Measurements from ENCODE around the gene FBRS. TPM values are rescaled to one million over a fixed set of nuclear protein-coding genes. Genes with fewer than 3 reads are reported as not detected.

FBRS gene
- 10.2 and 12.5 TPM in 2 replicates for total RNA-seq

DNA sequence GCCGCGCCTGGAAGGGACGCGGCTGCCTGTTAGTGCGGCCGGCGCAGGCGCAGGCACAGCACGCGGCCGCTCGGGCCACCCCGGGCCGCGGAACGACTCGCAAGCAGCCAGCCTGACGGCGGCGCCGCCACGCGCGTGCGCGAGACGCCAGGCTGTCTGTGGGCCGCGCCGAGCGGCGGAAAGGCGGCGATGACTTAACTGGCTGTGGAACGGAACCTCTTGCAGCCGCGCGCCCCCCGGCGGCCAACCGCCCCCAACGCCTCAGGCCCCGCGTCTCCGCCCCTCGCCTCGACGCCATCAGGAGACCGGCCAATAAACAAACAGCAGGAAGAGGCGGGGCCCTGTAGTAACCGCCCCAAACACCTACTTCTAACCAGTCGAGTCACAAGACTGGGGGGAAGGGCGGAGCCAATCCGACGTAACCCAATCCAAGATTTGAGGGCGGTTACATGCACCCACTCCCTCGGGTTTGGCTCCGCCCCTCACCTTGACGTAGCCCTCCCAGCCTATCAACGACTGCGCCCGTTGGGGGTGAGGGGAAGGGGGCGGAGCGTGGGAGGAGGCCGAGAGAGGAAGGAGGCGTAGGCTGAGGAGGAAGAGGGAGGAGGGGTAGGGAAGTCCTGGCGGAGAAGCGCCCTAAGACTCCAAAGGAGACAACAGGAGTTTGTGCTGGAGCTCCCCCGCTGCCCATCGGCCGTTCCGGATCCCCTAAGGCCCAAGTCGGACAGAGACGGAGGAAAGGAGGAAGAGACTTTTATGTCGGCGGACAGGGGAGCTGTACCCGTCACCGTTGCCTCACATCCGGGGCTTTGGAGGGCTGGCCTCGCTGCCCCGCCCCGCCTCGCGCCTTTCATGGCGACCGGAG, at the start of gene FBRS:
TSS of gene FBRS (plus strand) at position 566 of the 865 bp plus-strand sequence. CDS start 1,088 bp downstream, outside the sequence.

DNA sequence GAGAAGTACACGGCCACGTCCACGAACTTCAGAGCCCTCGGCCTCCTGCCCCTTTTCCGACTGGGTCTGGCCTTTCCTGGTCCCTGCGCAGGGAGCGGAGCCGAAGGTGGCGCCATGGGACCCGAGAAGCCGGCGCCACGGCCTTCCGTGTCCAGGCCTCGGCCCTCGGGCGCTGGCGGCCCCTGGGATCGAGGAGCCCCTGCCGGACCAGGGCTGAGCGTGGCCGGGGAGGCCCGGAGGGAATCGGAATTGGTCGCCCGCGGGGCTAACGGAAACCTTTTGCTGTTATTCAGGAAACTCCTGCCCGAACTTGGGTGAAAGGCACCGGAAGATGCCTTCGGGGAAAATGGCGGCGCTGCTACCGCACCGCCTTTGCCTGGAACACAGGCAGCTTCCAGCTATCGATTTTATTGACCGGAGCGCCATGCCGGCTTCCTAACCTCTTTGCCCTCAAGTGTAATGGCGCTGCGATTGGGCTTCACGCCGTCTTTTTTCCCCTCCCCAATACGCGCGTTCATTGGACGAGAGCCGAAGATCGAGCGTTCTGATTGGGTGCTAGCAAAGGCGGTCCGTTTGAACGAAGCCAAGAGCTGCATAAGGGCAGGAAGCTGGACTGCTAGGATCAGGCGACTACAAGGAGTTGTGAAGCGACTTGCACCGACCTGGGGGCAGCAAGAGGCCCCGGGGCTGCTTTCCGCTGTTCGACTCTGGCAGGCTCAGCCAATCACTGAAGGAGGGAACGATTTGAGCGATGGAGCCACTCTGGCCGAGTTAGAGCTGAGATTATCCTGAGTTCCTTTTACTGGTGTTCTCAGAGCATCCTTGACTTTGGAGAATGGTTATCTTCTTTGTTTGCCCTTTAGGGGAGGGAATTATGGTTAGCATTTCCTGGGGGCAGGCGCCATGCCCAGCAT, 48.0 kb upstream of the FBRS start, which contains the start of gene ZNF689:
TSS of gene ZNF689 (minus strand) at position 464 of the 914 bp plus-strand sequence. CDS start at position 116, 348 bp downstream.

DNA sequence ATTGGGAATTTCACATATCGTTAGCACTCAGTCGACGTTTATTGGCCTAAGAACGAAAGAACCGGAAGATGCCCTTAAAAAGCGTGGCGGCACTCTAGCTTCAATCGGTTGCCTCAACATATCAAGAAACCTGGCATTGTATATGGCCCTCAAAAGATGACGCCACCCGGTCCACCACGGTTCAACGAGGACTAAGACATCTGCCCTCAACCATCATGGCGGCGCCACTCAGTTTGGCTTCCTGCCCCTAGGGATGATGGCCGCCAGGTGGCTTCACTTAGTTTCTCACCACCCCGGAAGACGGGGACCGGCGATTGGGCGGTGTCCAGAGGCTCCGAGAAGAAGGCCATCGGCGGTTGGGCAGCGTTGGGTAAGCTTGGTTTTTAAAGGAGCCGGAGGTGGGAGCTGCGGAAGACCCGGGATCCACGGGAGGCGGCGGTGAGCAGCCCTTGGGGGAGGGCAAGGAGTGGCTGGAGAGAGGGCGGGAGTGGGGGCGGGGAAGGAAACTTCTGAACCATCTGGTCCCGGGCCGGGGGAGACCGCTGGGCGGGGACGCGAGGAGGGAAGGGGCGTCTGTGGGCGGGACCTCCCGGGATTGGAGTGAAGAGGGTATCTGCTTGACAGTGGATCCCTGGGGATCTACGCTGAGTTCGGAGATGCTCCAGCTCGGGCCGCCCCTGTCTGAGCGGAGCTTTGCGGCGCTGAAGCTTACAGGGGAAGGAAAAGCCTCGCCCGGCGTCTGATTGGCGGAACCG, 7.7 kb upstream of the FBRS start, which contains the start of gene PRR14:
TSS of gene PRR14 (plus strand) at position 592 of the 755 bp plus-strand sequence. CDS start 686 bp downstream, outside the sequence.

DNA sequence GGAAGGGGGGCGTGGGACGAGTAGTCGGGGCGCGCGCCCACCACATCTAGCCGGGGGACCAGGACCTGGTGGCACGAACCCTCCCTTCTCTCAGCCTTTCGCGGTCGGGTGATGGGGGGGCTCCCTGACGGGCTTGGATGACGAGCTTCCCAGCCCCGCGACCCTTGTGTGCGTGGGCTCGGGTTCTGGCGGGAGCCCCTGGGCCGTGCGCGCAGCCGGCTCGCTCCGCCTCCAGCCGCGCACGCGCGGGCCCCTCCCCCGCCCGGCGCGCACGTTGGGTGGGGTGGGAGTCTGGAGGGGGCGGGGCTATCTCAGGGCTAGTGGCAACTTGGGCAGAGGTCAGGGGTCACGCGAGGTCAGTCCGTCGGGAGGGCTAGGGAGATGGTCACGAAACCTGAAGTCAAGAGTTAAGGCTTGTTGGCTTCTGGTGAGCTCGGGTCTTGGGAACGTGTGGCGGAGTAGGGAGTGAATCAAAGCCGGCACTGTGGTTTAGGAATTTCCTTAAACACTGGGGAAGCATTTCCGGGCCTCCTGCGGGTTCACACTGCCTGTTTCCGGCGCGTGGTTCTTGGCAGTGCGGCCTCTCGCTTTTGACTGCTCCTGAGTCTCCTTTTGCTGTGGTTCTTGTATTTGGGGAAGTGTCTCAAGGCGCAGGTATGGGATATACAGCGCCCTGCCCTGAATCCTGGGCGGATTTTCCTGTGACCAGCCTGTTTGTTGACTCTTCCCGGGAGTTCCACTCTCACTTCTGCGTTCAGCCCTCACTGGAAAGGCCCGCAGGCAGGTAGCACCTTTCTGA, 40.8 kb downstream of the FBRS start, which contains the start of gene SRCAP:
TSS of gene SRCAP (plus strand) at position 356 of the 799 bp plus-strand sequence. CDS start 1,654 bp downstream, outside the sequence.

Other genes starting within 250 kb of the FBRS start
- gene DCTPP1, start 228.4 kb upstream of the FBRS start, total RNA-seq, result 6.0 and 12.0 TPM in 2 replicates
- gene SEPHS2, start 212.6 kb upstream of the FBRS start, total RNA-seq, result 11.8 and 14.5 TPM in 2 replicates
- not detected in 2 replicates for gene ITGAL, start 185.7 kb upstream of the FBRS start, total RNA-seq
- gene ZNF768, start 131.9 kb upstream of the FBRS start, total RNA-seq, result 12.3 and 15.3 TPM in 2 replicates
- gene ZNF747, start 123.6 kb upstream of the FBRS start, total RNA-seq, result 4.2 and 6.3 TPM in 2 replicates
- 2.0 and 2.3 TPM in 2 replicates for gene ZNF764, start 100.1 kb upstream of the FBRS start, total RNA-seq
- 5.8 and 13.6 TPM in 2 replicates for gene ZNF688, start 86.7 kb upstream of the FBRS start, total RNA-seq
- 6.8 and 7.1 TPM in 2 replicates for gene ZNF785, start 72.7 kb upstream of the FBRS start, total RNA-seq
- gene ZNF689, start 48.0 kb upstream of the FBRS start, total RNA-seq, result 2.5 and 2.7 TPM in 2 replicates
- gene PRR14, start 7.5 kb upstream of the FBRS start, total RNA-seq, result 3.3 and 3.8 TPM in 2 replicates
- 13.7 and 16.5 TPM in 2 replicates for gene SRCAP, start 40.7 kb downstream of the FBRS start, total RNA-seq
- gene PHKG2, start 90.0 kb downstream of the FBRS start, total RNA-seq, result 12.7 and 14.3 TPM in 2 replicates
- 0.69 and 1.6 TPM in 2 replicates for gene CFAP119, start 103.6 kb downstream of the FBRS start, total RNA-seq
- 54.0 and 56.0 TPM in 2 replicates for gene RNF40, start 103.9 kb downstream of the FBRS start, total RNA-seq
- 6.2 and 6.3 TPM in 2 replicates for gene ZNF629, start 128.8 kb downstream of the FBRS start, total RNA-seq
- gene BCL7C, start 235.6 kb downstream of the FBRS start, total RNA-seq, result 19.3 and 38.3 TPM in 2 replicates
- 0.94 and 4.3 TPM in 2 replicates for gene CTF1, start 238.2 kb downstream of the FBRS start, total RNA-seq

Data from bronchial smooth muscle cell (primary cell).